Right lobe of liver (tissue), 6 donors: ENCODE measurements around the gene EGR1. TPM values are rescaled to one million over a fixed set of nuclear protein-coding genes. Genes with fewer than 3 reads are reported as not detected.

Experiments used
- ATAC-seq, 4 donors: fragments of 200-7000 bp; cut with Tn5 transposase; one replicate each; pipeline ENCODE4 v1.9.1; 2020; ENCODE audit warnings: mild to moderate bottlenecking in 4 of 4, moderate library complexity in 4 of 4
- DNase-seq, 3 donors: peaks; one replicate each; pipeline ENCODE4 v3.0.0-alpha.2; 2020
- H3K27ac ChIP-seq, 3 donors: fragments of 200-600 bp; one replicate each; pipeline ENCODE4 v1.8.0; 2022
- H3K27me3 ChIP-seq, 2 donors: fragments of 200-600 bp; one replicate each; pipeline ENCODE4 v1.8.0; 2022
- H3K36me3 ChIP-seq, 4 donors: fragments of 200-600 bp; sonication (generic) in 1 of 4; one replicate each; pipeline versions ENCODE4 v1.5.1 to v1.8.0; 2017 to 2022; ENCODE audit warnings: control low read depth in 1 of 4
- H3K4me1 ChIP-seq, 4 donors: fragments of 200-600 bp; sonication (generic) in 1 of 4; one replicate each; pipeline versions ENCODE4 v1.5.1 to v1.8.0; 2017 to 2022; ENCODE audit warnings: control low read depth in 1 of 4
- H3K4me3 ChIP-seq, 3 donors: fragments of 200-600 bp; one replicate each; pipeline ENCODE4 v1.8.0; 2022
- H3K9me3 ChIP-seq, 4 donors: fragments of 200-600 bp; sonication (generic) in 1 of 4; one replicate each; pipeline versions ENCODE4 v1.5.1 to v1.8.0; 2017 to 2022; ENCODE audit warnings: control low read depth in 1 of 4
- POLR2A ChIP-seq: fragments of 450-650 bp; IDR thresholded peaks from one replicate; pipeline ENCODE4 v1.6.1; 2017; ENCODE audit warnings: antibody characterized with exemption, mild to moderate bottlenecking
- WGBS: methylation state at CpG from one replicate; pipeline ENCODE4 v1.1.6; 2018; ENCODE audit warnings: low coverage, low lambda C conversion rate; ENCODE audit not compliant: insufficient coverage; ENCODE audit errors: missing lambda C conversion rate; 5-methylcytosine and 5-hydroxymethylcytosine counted together
- intact Hi-C, 2 donors: fragments of 100-400 bp; cut with DNase I; formaldehyde crosslinking; loops; one replicate each; pipeline versions ENCODE4 v1.11.2 to v1.14.1; 2022
- total RNA-seq, 6 experiments: library from RNA; depleted of rRNA in 2 of 6; stranded (reverse); fragments of >200 nt in 2 of 6; fragmentation: NEBNext Ultra II Directional in 3 of 6; extraction: Animal tissue kit (Norgen Biotek cat#: 25700) in 3 of 6; gene quantifications; one replicate each; pipeline versions ENCODE4 v1.1.0 to v1.2.4, GENCODE V29; 2016 to 2023
- TF ChIP-seq, protein P1 (sequence below), 4 donors: fragments of 200-600 bp in 3 of 4; fragments of 450-650 bp in 1 of 4; IDR thresholded peaks; one replicate each; pipeline versions ENCODE4 v1.5.1 to v1.8.0; 2016 to 2022; ENCODE audit warnings: antibody characterized with exemption in 4 of 4, mild to moderate bottlenecking in 2 of 4
- donor health status: DM: no; HTN: yes; CAD: no.
- donor health status: DM: no; HTN: no; CAD: no.
- donor health status: DM: no; HTN: no; CAD: no.
- donor health status: DM: no; HTN: yes; CAD: no.
- donor health status: DM: no; HTN: yes; CAD: no.

Gene EGR1
- total RNA-seq, 6 experiments from 2014 or later, result 6.6 to 72.9 (median 16.6) TPM

DNA sequence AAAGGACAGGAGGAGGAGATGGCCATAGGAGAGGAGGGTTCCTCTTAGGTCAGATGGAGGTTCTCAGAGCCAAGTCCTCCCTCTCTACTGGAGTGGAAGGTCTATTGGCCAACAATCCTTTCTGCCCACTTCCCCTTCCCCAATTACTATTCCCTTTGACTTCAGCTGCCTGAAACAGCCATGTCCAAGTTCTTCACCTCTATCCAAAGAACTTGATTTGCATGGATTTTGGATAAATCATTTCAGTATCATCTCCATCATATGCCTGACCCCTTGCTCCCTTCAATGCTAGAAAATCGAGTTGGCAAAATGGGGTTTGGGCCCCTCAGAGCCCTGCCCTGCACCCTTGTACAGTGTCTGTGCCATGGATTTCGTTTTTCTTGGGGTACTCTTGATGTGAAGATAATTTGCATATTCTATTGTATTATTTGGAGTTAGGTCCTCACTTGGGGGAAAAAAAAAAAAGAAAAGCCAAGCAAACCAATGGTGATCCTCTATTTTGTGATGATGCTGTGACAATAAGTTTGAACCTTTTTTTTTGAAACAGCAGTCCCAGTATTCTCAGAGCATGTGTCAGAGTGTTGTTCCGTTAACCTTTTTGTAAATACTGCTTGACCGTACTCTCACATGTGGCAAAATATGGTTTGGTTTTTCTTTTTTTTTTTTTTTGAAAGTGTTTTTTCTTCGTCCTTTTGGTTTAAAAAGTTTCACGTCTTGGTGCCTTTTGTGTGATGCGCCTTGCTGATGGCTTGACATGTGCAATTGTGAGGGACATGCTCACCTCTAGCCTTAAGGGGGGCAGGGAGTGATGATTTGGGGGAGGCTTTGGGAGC lies 3.1 kb downstream of the EGR1 start:
- no peak overlapping the region for H3K27ac ChIP-seq
- TF ChIP-seq, protein P1, sequence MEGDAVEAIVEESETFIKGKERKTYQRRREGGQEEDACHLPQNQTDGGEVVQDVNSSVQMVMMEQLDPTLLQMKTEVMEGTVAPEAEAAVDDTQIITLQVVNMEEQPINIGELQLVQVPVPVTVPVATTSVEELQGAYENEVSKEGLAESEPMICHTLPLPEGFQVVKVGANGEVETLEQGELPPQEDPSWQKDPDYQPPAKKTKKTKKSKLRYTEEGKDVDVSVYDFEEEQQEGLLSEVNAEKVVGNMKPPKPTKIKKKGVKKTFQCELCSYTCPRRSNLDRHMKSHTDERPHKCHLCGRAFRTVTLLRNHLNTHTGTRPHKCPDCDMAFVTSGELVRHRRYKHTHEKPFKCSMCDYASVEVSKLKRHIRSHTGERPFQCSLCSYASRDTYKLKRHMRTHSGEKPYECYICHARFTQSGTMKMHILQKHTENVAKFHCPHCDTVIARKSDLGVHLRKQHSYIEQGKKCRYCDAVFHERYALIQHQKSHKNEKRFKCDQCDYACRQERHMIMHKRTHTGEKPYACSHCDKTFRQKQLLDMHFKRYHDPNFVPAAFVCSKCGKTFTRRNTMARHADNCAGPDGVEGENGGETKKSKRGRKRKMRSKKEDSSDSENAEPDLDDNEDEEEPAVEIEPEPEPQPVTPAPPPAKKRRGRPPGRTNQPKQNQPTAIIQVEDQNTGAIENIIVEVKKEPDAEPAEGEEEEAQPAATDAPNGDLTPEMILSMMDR (IDR thresholded peaks at IDR 0.05), result no peak
- TF ChIP-seq POLR2A, result peak; percentile 78
- intact Hi-C loops, result loop anchor here in 1 of 2 donors (5.0 kb wide), 1 partner anchor 34 kb away; no protein-coding TSS in a partner anchor
- DNase-seq (no peak), ATAC-seq (no peak)
- WGBS, result 84% methylated on average over 7 of the region's 7 CpGs
- H3K27me3 ChIP-seq, result no peaks in the 10 kb centered on the region
- no peaks in the 10 kb centered on the region for H3K9me3 ChIP-seq
- peaks cover 0 to 14% (median 5%) of the 10 kb centered on the region in 4 donors for H3K4me1 ChIP-seq
- no peak overlapping the region for H3K4me3 ChIP-seq
- H3K36me3 ChIP-seq, result no peaks in the 10 kb centered on the region

GRCh38 chr5:138468966-138469539 lies 3.8 kb downstream of the EGR1 start:
- DNase-seq (no peak), ATAC-seq (no peak)
- WGBS, result 97% methylated on average over 6 of the region's 8 CpGs
- peak; percentile 94 for TF ChIP-seq POLR2A
- TF ChIP-seq, protein P1 (IDR thresholded peaks at IDR 0.05), result no peak
- no peaks in the 10 kb centered on the region for H3K36me3 ChIP-seq
- H3K9me3 ChIP-seq, result no peaks in the 10 kb centered on the region
- H3K27ac ChIP-seq, result no peak overlapping the region
- no peak overlapping the region for H3K4me3 ChIP-seq
- no peaks in the 10 kb centered on the region for H3K27me3 ChIP-seq
- intact Hi-C loops, result loop anchor here in 1 of 2 donors (5.0 kb wide), 1 partner anchor 33 kb away; no protein-coding TSS in a partner anchor
- peaks cover 0 to 12% (median 5%) of the 10 kb centered on the region in 4 donors for H3K4me1 ChIP-seq

DNA sequence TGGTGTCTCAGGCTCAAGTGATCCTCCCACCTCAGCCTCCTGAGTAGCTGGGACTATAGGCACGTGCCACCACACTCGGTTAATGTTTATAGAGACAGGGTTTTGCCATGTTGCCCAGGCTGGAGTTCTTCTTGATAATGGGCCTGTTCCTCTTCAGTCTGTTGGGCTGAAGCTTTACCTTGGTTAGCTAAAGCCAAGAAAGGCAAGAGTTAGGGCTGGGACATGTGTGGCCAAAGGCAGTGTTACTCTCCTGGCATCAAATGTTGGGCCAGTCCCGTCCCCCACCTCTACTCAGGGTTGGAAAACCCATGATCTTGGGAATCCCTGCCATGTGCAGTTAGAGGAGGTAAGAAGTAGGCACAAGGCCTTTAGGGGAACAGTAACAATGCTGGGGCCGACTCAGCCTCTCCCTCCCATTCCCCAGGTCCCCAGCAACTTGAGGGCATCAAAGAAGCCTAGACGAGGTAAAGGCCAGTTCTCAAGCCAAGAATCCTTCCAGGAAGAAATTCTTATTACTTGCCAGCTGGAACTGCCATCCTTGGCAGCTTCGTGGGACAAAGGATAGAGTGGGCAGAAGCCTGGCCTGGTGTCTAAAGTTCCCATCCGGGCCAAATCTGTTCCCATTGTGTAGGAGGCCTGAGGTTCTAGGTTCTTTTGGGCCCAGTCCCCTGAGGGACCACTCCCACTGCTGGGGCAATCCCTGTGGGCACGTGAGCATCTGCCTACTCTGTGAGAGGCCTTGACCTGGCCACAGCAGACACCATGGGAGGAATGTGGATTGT lies 4.5 kb downstream of the EGR1 start:
- Histone ChIP-seq H3K4me3 (no peak overlapping the region), H3K9me3 (no peaks in the 10 kb centered on the region), H3K27ac (no peak overlapping the region), H3K4me1 (peaks cover 0 to 12% (median 5%) of the 10 kb centered on the region in 4 donors), H3K27me3 (no peaks in the 10 kb centered on the region), H3K36me3 (no peaks in the 10 kb centered on the region)
- no peak for DNase-seq
- peak in 1 of 4 donors; percentile 2 for ATAC-seq
- 38% methylated on average over 2 of the region's 8 CpGs for WGBS
- intact Hi-C loops, result loop anchor here in 1 of 2 donors (5.0 kb wide), 1 partner anchor 33 kb away; no protein-coding TSS in a partner anchor
- TF ChIP-seq, protein P1 (IDR thresholded peaks at IDR 0.05), result no peak
- peak; percentile 69 for TF ChIP-seq POLR2A

GRCh38 chr5:138470322-138471051 lies 5.2 kb downstream of the EGR1 start:
- Histone ChIP-seq H3K27me3 (no peaks in the 10 kb centered on the region), H3K36me3 (no peaks in the 10 kb centered on the region), H3K27ac (no peak overlapping the region), H3K4me3 (no peak overlapping the region), H3K9me3 (no peaks in the 10 kb centered on the region), H3K4me1 (peaks cover 0 to 12% (median 5%) of the 10 kb centered on the region in 4 donors)
- ATAC-seq, result no peak
- TF ChIP-seq, protein P1 (IDR thresholded peaks at IDR 0.05), result no peak
- 15% methylated on average over 2 of the region's 3 CpGs for WGBS
- DNase-seq, result no peak
- intact Hi-C loops, result no loop called here
